Endometrial microvascular endothelial cells (primary cell): Measurements from ENCODE around the gene EEF1AKMT4. TPM values are rescaled to one million over a fixed set of nuclear protein-coding genes. Genes with fewer than 3 reads are reported as not detected.

Source experiments
- in situ Hi-C: cut with HindIII; loops from 2 replicates; pipeline ENCODE4 v1.10.0; 2017; ENCODE audit warnings: low sequenced_read_pairs, low pct_unique_long_range_greater_than_20kb; ENCODE audit errors: inconsistent ontology term
- total RNA-seq: library from RNA; depleted of rRNA; stranded (reverse); fragments of >200 nt; gene quantifications from one replicate; pipeline ENCODE4 v1.2.3, GENCODE V29; 2015; ENCODE audit errors: inconsistent ontology term

The EEF1AKMT4 gene
- 9.2 TPM for total RNA-seq

DNA sequence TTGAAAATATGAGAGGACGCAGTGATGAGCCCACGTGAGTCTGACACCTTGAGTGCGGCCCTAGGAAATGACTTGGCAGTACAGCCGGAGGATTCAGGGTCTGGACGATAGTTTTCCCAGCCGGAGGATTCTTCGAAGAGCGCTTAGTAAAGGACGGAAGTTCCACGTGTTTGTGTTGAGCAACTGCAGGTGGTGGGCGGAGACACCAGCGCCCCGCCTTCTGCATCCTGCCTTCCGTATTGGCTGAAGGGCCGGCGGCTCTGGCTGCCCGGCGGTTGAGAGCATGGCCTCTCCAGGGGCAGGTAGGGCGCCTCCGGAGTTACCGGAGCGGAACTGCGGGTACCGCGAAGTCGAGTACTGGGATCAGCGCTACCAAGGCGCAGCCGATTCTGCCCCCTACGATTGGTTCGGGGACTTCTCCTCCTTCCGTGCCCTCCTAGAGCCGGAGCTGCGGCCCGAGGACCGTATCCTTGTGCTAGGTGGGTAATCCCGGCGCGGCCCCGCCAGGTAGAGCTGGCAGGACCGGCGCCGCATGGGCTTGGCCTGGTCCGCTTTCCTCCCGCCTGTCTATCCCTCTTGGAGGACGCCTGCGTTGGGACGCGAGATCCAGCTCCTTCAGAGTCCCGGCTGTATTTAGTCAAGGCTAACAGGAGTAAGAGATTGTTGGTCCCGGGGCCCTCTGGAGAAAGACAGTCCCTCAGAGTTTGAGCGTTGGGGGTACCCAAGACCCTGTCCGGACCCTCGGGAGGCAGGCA lies at the start of gene EEF1AKMT4:
EEF1AKMT4 (plus strand) TSS at position 261 of the 755 bp plus-strand sequence; CDS start at position 284, 23 bp downstream.
- in situ Hi-C loops: no loop called here

- in situ Hi-C loops: no loop called here
Observed at GRCh38 chr3:184200825-184201224, 48.6 kb upstream of the EEF1AKMT4 start.

GRCh38 chr3:184203526-184203925 lies 45.9 kb upstream of the EEF1AKMT4 start:
- in situ Hi-C loops: no loop called here

DNA sequence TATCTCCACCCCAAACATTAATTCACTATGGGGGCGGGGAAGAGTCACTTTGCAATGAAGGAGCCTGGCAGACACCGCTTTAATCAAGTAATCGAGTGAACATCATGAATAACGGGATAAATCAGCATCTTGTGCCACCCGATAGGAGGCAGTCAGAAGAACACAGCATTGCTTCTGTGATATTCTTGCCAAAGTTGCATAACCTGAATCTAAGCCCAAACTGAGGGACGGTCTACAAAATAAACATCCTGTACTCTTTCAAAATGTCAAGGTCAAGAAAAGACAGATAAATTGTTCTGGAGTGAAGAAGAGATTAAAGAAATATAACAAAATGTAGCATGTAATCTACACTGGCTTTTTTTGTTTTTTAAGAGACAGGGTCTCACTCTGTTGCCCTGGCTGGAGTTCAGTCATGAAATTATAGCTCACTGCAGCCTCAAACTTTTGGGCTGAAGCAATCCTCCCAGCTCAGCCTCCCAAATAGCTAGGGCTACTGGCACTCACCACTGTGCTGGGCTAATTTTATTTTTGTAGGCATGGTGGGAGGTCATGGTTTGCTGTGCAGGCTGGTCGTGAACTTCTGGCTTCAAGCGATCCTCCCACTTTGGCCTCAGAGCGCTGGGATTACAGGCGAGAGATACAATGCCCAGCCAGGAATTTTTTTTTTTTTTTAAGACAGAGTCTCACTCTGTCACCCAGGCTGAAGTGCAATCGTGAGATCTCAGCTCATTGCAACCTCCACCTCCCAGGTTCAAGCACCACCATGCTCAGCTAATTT lies 40.1 kb upstream of the EEF1AKMT4 start:
- in situ Hi-C loops: no loop called here

DNA sequence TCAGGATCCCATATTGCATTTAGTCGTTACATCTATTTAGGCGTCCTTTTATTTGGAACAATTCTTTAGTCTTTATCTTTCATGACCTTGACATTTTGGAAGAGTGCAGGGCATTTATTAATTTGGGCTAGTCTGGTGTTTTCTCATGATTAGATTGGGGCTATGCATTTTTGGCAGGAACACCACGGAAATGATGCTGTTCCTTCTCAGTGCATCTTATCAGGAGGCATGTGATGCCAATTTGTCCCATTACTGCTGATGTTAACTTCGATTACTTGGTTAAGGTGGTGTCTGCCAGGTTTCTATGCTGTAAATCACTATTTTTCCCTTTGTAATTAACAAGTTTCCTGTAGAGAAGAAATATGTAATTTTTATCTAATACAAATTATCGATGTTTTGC lies 38.2 kb upstream of the EEF1AKMT4 start:
- in situ Hi-C loops: no loop called here

DNA sequence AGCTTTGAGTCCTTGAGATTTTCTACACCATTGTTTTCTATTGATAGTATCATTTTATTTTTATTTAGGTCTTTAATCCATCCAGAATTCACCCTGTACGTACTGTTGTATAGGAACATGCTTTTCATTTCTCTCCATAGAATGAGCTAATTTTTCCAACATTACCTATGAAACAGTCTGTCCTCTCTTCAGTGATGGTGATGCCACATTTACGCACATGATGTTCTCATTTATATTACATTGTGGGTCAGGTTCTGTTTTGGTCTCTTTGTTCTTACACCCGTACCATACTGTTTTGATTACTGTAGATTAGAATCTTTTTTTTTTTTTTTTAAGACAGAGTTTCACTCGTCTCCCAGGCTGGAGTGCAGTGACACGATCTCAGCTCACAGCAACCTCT lies 37.8 kb upstream of the EEF1AKMT4 start:
- in situ Hi-C loops: no loop called here

DNA sequence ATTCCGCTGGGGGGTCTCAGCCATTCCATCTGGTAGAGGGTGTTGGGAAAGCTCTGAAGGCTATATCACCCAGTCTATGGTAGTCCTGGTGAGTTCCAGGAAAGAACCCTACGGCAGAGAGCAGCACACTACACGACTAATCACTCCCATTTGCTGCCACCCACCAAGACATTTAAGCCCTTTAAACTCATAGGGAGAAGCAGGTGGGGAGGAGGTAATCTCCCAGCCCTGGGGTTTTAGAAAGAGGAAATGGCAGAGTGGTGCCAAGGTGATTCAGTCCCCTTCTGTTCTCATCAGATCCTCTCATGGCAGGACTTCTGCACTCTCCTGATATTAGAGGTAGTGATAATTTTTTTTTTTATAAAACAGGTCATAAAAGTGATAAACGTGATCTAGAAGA lies 30.7 kb upstream of the EEF1AKMT4 start:
- in situ Hi-C loops: no loop called here

DNA sequence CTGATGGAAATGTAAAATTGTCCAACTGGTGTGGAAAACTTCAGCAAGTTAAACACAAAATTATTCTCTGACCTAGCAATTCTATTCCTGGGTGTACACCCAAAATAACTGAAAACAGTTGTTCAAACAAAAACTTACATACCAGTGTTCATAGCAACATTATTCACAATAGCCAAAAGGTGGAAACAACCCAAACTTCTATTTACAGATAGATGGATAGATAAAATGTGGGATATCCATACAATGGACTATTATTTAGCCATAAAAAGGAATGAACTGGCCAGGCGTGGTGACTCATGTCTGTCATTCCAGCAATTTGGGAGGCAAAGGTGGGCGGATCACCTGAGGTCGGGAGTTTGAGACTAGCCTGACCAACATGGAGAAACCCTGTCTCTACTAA lies 27.0 kb upstream of the EEF1AKMT4 start:
- in situ Hi-C loops: no loop called here

- in situ Hi-C loops: no loop called here
Observed at GRCh38 chr3:184223946-184224345, 25.5 kb upstream of the EEF1AKMT4 start.

- in situ Hi-C loops: no loop called here
Observed at GRCh38 chr3:184227481-184227935, 22.0 kb upstream of the EEF1AKMT4 start.

- in situ Hi-C loops: no loop called here
Observed at GRCh38 chr3:184228376-184229137, 20.9 kb upstream of the EEF1AKMT4 start.

- in situ Hi-C loops: no loop called here
Observed at GRCh38 chr3:184229394-184230080, 19.9 kb upstream of the EEF1AKMT4 start, which contains the start of gene VWA5B2. Gene VWA5B2 (plus strand): TSS chr3:184229585. CDS start chr3:184230529, 944 bp downstream.

- in situ Hi-C loops: no loop called here
Observed at GRCh38 chr3:184230081-184230602, 19.3 kb upstream of the EEF1AKMT4 start.

- in situ Hi-C loops: no loop called here
Observed at GRCh38 chr3:184230603-184231528, 18.6 kb upstream of the EEF1AKMT4 start.

- in situ Hi-C loops: no loop called here
Observed at GRCh38 chr3:184231671-184232070, 17.8 kb upstream of the EEF1AKMT4 start.

DNA sequence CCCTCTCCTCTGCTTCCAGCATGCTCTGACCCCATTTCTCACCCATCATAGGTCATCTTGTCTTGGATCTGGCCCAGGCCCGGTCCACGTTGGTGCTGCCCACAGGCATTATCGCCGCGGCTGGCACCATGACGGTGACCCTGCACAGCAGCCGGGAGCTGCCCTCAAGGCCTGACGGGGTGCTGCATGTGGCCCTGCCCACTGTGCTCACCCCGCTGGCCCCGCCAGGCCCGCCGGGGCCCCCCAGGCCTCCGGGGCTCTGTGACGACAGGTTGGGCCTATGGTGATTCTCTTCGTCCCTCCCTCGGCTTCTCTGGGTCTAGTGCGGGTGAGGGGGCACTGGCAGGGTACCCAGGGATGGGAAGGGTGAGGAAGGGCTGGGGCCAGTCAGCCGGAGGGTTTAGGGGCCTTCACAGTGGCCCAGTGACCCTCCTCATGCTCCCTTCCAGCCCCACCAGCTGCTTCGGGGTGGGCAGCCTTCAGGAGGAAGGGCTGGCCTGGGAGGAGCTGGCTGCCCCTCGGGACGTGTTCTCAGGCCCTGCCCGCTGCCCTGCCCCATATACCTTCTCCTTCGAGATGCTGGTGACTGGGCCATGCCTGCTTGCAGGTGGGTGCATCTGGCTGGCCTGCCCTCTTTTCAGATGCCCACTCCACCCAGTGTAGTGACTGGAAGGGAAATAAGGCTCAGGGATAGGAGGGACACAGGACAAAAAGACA lies 16.2 kb upstream of the EEF1AKMT4 start:
- in situ Hi-C loops: no loop called here

DNA sequence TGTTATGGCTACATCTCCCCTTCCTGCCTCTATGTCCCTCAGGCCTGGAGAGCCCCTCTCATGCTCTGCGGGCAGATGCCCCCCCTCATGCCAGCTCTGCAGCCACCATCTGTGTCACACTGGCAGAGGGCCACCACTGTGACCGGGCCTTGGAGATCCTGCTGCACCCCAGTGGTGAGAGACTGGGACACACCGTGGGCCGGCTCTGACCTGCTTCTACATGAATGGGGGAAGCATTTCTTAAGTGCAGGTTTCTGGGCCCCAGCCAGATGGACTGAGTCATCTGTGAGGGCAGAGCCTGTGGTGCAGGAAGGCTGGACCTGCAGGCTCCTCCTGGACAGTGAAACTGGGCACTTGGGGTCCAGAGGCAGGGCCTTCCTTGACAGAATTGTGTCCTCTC lies 15.2 kb upstream of the EEF1AKMT4 start:
- in situ Hi-C loops: no loop called here
